Astrocyte of the cerebellum (primary cell): Measurements from ENCODE around the gene RBFOX2.
"Not testable (repeated sequence)": the region's sequence is repeated elsewhere in the genome, so short reads cannot be mapped to it uniquely, and the experiment has no call there.

Experiments used
- DNase-seq: peaks from one replicate; pipeline ENCODE4 v3.0.0-alpha.2; 2011; ENCODE audit warnings: low read depth
- H3K4me3 ChIP-seq: 2 replicates; pipeline ENCODE4 v1.5.1; 2011; ENCODE audit warnings: mild to moderate bottlenecking, low read depth, low read length, moderate library complexity
- in situ Hi-C: cut with HindIII; loops from 2 replicates; pipeline ENCODE4 v1.10.0; 2017; ENCODE audit warnings: low sequenced_read_pairs
- TF ChIP-seq, protein P1 (sequence below): IDR thresholded peaks from 2 replicates; pipeline ENCODE4 v1.5.1; 2012; ENCODE audit warnings: low read length, low read depth, moderate library complexity, mild to moderate bottlenecking; ENCODE audit errors: missing control alignments

RBFOX2 gene

GRCh38 chr22:35821654-35822053, 207.0 kb downstream of the RBFOX2 start:
- H3K4me3 ChIP-seq, result no peak overlapping the region
- in situ Hi-C loops, result no loop called here
- DNase-seq, result no peak
- TF ChIP-seq, protein P1, sequence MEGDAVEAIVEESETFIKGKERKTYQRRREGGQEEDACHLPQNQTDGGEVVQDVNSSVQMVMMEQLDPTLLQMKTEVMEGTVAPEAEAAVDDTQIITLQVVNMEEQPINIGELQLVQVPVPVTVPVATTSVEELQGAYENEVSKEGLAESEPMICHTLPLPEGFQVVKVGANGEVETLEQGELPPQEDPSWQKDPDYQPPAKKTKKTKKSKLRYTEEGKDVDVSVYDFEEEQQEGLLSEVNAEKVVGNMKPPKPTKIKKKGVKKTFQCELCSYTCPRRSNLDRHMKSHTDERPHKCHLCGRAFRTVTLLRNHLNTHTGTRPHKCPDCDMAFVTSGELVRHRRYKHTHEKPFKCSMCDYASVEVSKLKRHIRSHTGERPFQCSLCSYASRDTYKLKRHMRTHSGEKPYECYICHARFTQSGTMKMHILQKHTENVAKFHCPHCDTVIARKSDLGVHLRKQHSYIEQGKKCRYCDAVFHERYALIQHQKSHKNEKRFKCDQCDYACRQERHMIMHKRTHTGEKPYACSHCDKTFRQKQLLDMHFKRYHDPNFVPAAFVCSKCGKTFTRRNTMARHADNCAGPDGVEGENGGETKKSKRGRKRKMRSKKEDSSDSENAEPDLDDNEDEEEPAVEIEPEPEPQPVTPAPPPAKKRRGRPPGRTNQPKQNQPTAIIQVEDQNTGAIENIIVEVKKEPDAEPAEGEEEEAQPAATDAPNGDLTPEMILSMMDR, result no peak

DNA sequence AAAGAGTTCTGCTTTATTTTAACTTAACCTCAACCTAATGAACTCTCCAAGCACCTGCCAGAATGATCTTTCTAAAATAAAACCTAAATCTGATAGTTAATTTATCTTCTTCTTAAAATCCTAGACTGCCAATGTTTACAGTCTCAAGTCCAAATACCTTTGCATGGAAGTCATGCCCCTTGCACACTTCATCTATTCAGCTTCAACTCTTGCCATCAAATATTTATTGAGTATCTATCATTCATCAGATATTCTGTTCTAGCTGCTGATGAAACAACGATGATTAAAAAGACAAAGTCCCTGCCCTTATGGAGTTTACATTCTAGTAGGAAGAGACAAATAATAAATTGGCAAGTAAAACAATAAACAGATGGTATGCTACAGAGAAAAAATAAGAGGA, 209.2 kb downstream of the RBFOX2 start:
- in situ Hi-C loops, result no loop called here
- DNase-seq, result no peak
- H3K4me3 ChIP-seq, result no peak overlapping the region
- TF ChIP-seq, protein P1, result no peak

- no peak overlapping the region for H3K4me3 ChIP-seq
- in situ Hi-C loops, result no loop called here
- no peak for DNase-seq
- TF ChIP-seq, protein P1, result no peak
These were observed 209.7 kb downstream of the RBFOX2 start for GRCh38 chr22:35818897-35819296.

GRCh38 chr22:35812600-35812999, 216.0 kb downstream of the RBFOX2 start:
- DNase-seq, result no peak
- no peak overlapping the region for H3K4me3 ChIP-seq
- in situ Hi-C loops, result no loop called here
- TF ChIP-seq, protein P1, result no peak

GRCh38 chr22:35811670-35812069, 217.0 kb downstream of the RBFOX2 start:
- in situ Hi-C loops, result no loop called here
- no peak overlapping the region for H3K4me3 ChIP-seq
- TF ChIP-seq, protein P1, result no peak
- no peak for DNase-seq

GRCh38 chr22:35809816-35810215, 218.8 kb downstream of the RBFOX2 start:
- H3K4me3 ChIP-seq, result no peak overlapping the region
- in situ Hi-C loops, result no loop called here
- DNase-seq, result no peak
- TF ChIP-seq, protein P1, result no peak

DNA sequence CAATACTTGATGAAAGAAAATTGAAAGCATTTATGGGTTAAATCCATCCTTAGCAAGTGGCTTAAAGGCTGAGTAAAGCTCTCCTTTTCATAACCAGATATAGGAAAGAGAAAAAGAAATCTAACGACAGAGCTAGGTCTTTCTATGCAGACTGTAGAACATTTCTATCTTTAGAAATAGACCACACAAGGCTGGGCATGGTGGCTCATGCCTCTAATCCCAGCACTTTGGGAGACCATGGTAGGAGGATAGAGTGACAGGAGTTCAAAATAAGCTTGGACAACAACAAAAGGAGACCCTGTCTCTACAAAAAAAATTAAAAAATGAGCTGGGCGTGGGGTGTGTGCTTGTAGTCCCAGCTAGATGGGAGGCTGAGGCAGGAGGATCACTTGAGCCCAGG, 220.2 kb downstream of the RBFOX2 start:
- in situ Hi-C loops, result no loop called here
- no peak for DNase-seq
- no peak overlapping the region for H3K4me3 ChIP-seq
- TF ChIP-seq, protein P1, result no peak

DNA sequence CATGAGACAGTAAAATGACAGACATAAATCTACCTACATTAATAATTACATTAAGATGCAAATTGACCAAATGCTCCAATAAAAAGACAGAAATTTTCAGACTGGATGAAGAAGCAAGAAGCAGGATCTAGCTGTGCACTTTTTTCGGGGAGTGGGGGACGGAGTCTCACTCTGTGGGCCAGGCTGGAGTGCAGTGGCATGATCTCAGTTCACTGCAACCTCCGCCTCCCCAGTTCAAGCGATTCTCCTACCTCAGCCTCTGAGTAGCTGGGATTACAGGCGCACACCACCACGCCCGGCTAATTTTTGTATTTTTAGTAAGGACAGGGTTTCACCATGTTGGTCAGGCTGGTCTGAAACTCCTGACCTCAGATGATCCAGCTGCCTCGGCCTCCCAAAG, 222.0 kb downstream of the RBFOX2 start:
- H3K4me3 ChIP-seq, DNase-seq, in situ Hi-C loops: not testable (repeated sequence)
